Keratinocyte (primary cell): ENCODE measurements around the gene NIPA2. TPM values are rescaled to one million over a fixed set of nuclear protein-coding genes. Genes with fewer than 3 reads are reported as not detected.
A peak's percentile ranks its signal among the peaks of the same experiment; 100 is the strongest.

Experiments used
- DNase-seq: peaks from one replicate; pipeline ENCODE4 v3.0.0-alpha.2; 2011; ENCODE audit warnings: low read depth, missing footprints, low spot score
- FAIRE-seq: peaks from 2 replicates; lab custom pipeline; 2011; peaks lifted over from hg19 to GRCh38; lab: Jason Lieb, UNC
- H2AFZ ChIP-seq: 2 replicates; pipeline ENCODE4 v1.6.0; 2012; ENCODE audit warnings: low read length, control low read depth, inconsistent platforms; ENCODE audit not compliant: control insufficient read depth
- H3K27ac ChIP-seq: 2 replicates; pipeline ENCODE4 v1.5.1; 2011; ENCODE audit warnings: low read length; ENCODE audit not compliant: control insufficient read depth, insufficient read depth
- H3K27me3 ChIP-seq: 3 replicates; pipeline ENCODE4 v1.6.0; 2011; ENCODE audit warnings: low read length; ENCODE audit not compliant: control insufficient read depth, insufficient read depth; ENCODE audit errors: extremely low read depth
- H3K36me3 ChIP-seq, 2 experiments: 2 replicates in 1 of 2; 3 replicates in 1 of 2; pipeline ENCODE4 v1.5.1; 2011; ENCODE audit warnings: low read length in 2 of 2, mild to moderate bottlenecking in 1 of 2; ENCODE audit not compliant: control insufficient read depth in 2 of 2, insufficient read depth in 2 of 2; ENCODE audit errors: extremely low read depth in 1 of 2
- H3K4me1 ChIP-seq: 3 replicates; pipeline ENCODE4 v1.5.1; 2011; ENCODE audit warnings: low read length; ENCODE audit not compliant: control insufficient read depth, insufficient read depth; ENCODE audit errors: extremely low read depth
- H3K4me2 ChIP-seq: 3 replicates; pipeline ENCODE4 v1.6.0; 2011; ENCODE audit warnings: low read depth, low read length; ENCODE audit not compliant: control insufficient read depth, insufficient read depth; ENCODE audit errors: extremely low read depth
- H3K4me3 ChIP-seq, 3 experiments: fragments of 200-600 bp in 1 of 3; sonication (generic) in 1 of 3; 2 replicates in 2 of 3; 3 replicates in 1 of 3; pipeline ENCODE4 v1.5.1; 2011 to 2016; ENCODE audit warnings: low read length in 3 of 3, mild to moderate bottlenecking in 3 of 3, control low read depth in 2 of 3, inconsistent platforms in 1 of 3, low read depth in 1 of 3, mixed read lengths in 1 of 3, mixed run types in 1 of 3, moderate library complexity in 1 of 3; ENCODE audit not compliant: control insufficient read depth in 2 of 3, insufficient read depth in 2 of 3; ENCODE audit errors: extremely low read depth in 1 of 3
- H3K79me2 ChIP-seq: 2 replicates; pipeline ENCODE4 v1.6.0; 2012; ENCODE audit warnings: low read length; ENCODE audit not compliant: control insufficient read depth, insufficient read depth
- H3K9ac ChIP-seq: 3 replicates; pipeline ENCODE4 v1.6.0; 2011; ENCODE audit warnings: low read length; ENCODE audit not compliant: control insufficient read depth, insufficient read depth; ENCODE audit errors: extremely low read depth
- H3K9me1 ChIP-seq: 3 replicates; pipeline ENCODE4 v1.6.0; 2011; ENCODE audit warnings: low read length; ENCODE audit not compliant: control insufficient read depth, insufficient read depth; ENCODE audit errors: extremely low read depth
- H3K9me3 ChIP-seq: 2 replicates; pipeline ENCODE4 v1.5.1; 2012; ENCODE audit warnings: low read depth, low read length; ENCODE audit not compliant: control insufficient read depth
- H4K20me1 ChIP-seq: 3 replicates; pipeline ENCODE4 v1.6.0; 2011; ENCODE audit warnings: low read length; ENCODE audit not compliant: control insufficient read depth, insufficient read depth; ENCODE audit errors: extremely low read depth
- CTCF ChIP-seq, 3 experiments: IDR thresholded peaks in 1 of 3; conservative IDR thresholded peaks in 1 of 3; optimal IDR thresholded peaks in 1 of 3; 2 replicates in 2 of 3; 3 replicates in 1 of 3; pipeline versions ENCODE3 to v1.5.1; 2011; ENCODE audit warnings: low read length in 3 of 3, mild to moderate bottlenecking in 3 of 3, moderate library complexity in 2 of 3, control low read depth in 1 of 3, inconsistent platforms in 1 of 3; ENCODE audit not compliant: insufficient read depth in 2 of 3; ENCODE audit errors: extremely low read depth in 1 of 3
- EZH2 ChIP-seq: IDR thresholded peaks from one replicate; pipeline ENCODE4 v1.6.1; 2012; ENCODE audit warnings: inconsistent platforms, mild to moderate bottlenecking, low read length, moderate library complexity
- dilution Hi-C: fragments of 300-500 bp; cut with MboI; formaldehyde crosslinking; loops from one replicate; pipeline ENCODE4 v1.7.0; 2020; ENCODE audit warnings: low sequenced_read_pairs; ENCODE audit not compliant: extremely low pct_ligation_motif_present
- polyA plus RNA-seq, 5 experiments: library from polyadenylated mRNA; depleted of rRNA in 3 of 5; stranded (reverse) in 3 of 5; stranded (forward) in 1 of 5; unstranded in 1 of 5; fragments of >200 nt; gene quantifications; 1 replicate in 1 of 5; 2 replicates in 3 of 5; 3 replicates in 1 of 5; pipeline versions ENCODE4 v1.2.1 to v1.2.3, GENCODE V29; 2011 to 2012; ENCODE audit warnings: missing spikeins in 2 of 5, low read depth in 1 of 5, low replicate concordance in 1 of 5

Gene NIPA2
- polyA plus RNA-seq, 1 donor (not counting 4 experiments of a cell fraction or from before 2014, with no cell fraction given): 81.2 TPM

DNA sequence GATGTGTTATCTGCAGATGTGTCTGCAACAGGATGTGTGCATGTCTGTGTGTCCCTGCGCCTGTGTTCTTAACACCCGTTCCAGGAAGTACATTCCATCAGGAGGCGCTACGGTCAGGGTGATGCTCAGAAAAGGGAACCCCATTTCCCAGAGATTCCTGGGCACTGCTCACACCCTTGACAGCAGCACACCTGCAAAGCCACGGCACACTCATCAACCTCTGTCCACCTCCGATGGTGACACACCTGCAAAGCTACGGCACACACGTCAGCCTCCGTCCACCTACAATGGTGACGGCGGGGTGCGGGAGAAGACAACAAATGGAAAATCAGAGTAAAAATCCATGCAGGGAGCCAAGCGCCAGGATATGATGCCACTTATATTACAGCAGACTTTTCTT, 55.4 kb downstream of the NIPA2 start:
- Histone ChIP-seq H3K4me3 (no peak overlapping the region), H2AFZ (no peak overlapping the region), H3K27ac (no peak overlapping the region), H3K27me3 (no peaks in the 10 kb centered on the region), H3K4me1 (peaks cover 12% of the 10 kb centered on the region), H3K79me2 (no peaks in the 10 kb centered on the region), H3K36me3 (peaks cover 6 to 21% of the 10 kb centered on the region in 2 experiments), H3K4me2 (no peak overlapping the region), H3K9ac (no peak overlapping the region), H3K9me1 (no peaks in the 10 kb centered on the region), H4K20me1 (peaks cover 3% of the 10 kb centered on the region), H3K9me3 (no peaks in the 10 kb centered on the region)
- TF ChIP-seq CTCF (optimal IDR thresholded peaks at IDR 0.05 in 1 of 3, IDR thresholded peaks at IDR 0.05 in 1 of 3, conservative IDR thresholded peaks at IDR 0.05 in 1 of 3; ENCODE audit: extremely low read depth in 1 of 3, insufficient read depth in 2 of 3, low read length in 3 of 3) (no peak), EZH2 (no peak)
- no peak for FAIRE-seq
- dilution Hi-C loops: no loop called here
- no peak for DNase-seq

GRCh38 chr15:22895465-22896190, 57.2 kb downstream of the NIPA2 start:
- FAIRE-seq (no peak), DNase-seq (peak; percentile 81)
- H4K20me1 ChIP-seq: no peaks in the 10 kb centered on the region
- peaks cover 12% of the 10 kb centered on the region for H3K4me1 ChIP-seq
- peak overlapping the region; percentile 50 for H3K4me2 ChIP-seq
- no peak overlapping the region for H3K4me3 ChIP-seq
- H3K27me3 ChIP-seq: no peaks in the 10 kb centered on the region
- peaks cover 11 to 16% of the 10 kb centered on the region in 2 experiments for H3K36me3 ChIP-seq
- no peaks in the 10 kb centered on the region for H3K79me2 ChIP-seq
- H3K27ac ChIP-seq: peak overlapping the region; percentile 78
- no peaks in the 10 kb centered on the region for H3K9me3 ChIP-seq
- H2AFZ ChIP-seq: no peak overlapping the region
- H3K9ac ChIP-seq: peak overlapping the region; percentile 60
- H3K9me1 ChIP-seq: no peaks in the 10 kb centered on the region
- dilution Hi-C loops: no loop called here
- no peak for TF ChIP-seq EZH2
- peak in 2 of 3 experiments; percentile 13 to 14 for TF ChIP-seq CTCF (optimal IDR thresholded peaks at IDR 0.05 in 1 of 3, IDR thresholded peaks at IDR 0.05 in 1 of 3, conservative IDR thresholded peaks at IDR 0.05 in 1 of 3; ENCODE audit: extremely low read depth in 1 of 3, insufficient read depth in 2 of 3, low read length in 3 of 3)
